ENCODE data around the gene FUNDC1. TPM values are rescaled to one million over a fixed set of nuclear protein-coding genes. Genes with fewer than 3 reads are reported as not detected.
A peak's percentile ranks its signal among the peaks of the same experiment; 100 is the strongest.

The FUNDC1 gene, protein sequence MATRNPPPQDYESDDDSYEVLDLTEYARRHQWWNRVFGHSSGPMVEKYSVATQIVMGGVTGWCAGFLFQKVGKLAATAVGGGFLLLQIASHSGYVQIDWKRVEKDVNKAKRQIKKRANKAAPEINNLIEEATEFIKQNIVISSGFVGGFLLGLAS
- 10 to 100 TPM; 11.6 to 11.9 TPM for total RNA-seq

GRCh38 chrX:44542567-44543325 is at the start of gene FUNDC1:
FUNDC1 (minus strand) TSS chrX:44542859; CDS start chrX:44542832, 27 bp downstream.
- TF ChIP-seq CTCF (IDR thresholded peaks at IDR 0.05): no peak
- Mint-ChIP-seq H3K4me1 (ENCODE audit: low read depth) (peaks cover 19% of the 10 kb centered on the region), H3K27me3 (no peaks in the 10 kb centered on the region), H3K9me3 (no peaks in the 10 kb centered on the region), H3K4me3 (peak within 1 kb of the TSS; percentile 84), H3K27ac (peak within 1 kb of the TSS; percentile 86), H3K36me3 (ENCODE audit: low read depth) (peaks cover 4% of the 10 kb centered on the region)
- CTCF ChIA-PET: no interaction called here
- peak; percentile 98 for ATAC-seq
- intact Hi-C loops (cut with micrococcal nuclease): no loop called here
- POLR2A ChIA-PET: interaction anchor here (0.6 kb wide), 1 partner anchor 304 kb away, joined by 3 read pairs; no protein-coding TSS in a partner anchor
- DNase-seq: peak; percentile 91

DNA sequence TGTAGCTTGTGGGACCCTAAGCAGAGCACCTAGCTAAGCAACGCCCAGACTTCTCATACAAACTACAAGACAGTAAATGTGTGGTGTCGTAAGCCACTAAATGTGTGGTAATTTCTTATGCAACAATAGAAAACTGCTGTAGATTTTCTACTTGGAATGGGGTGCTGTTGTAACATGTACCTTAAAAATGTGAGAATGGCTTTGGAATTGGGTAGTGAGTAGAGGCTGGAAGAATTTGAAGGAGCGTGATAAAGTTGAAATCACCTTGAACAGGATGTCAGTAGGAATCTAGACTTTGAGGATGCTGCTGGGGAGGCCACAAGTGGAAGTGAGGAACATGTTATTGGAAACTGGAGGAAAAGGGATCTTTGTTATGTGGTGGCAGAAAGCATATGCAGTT is 43.2 kb upstream of the FUNDC1 start:
- no peaks in the 10 kb centered on the region for H3K27me3 Mint-ChIP-seq
- DNase-seq (no peak), ATAC-seq (no peak)
- no peaks in the 10 kb centered on the region for H3K9me3 Mint-ChIP-seq
- H3K4me1 Mint-ChIP-seq (ENCODE audit: low read depth): no peaks in the 10 kb centered on the region
- H3K27ac Mint-ChIP-seq: no peak overlapping the region
- H3K4me3 Mint-ChIP-seq: no peak overlapping the region
- ChIA-PET POLR2A (no interaction called here), CTCF (no interaction called here)
- intact Hi-C loops (cut with micrococcal nuclease): no loop called here
- TF ChIP-seq CTCF (IDR thresholded peaks at IDR 0.05): no peak
- no peaks in the 10 kb centered on the region for H3K36me3 Mint-ChIP-seq (ENCODE audit: low read depth)

GRCh38 chrX:44580466-44580865 is 37.8 kb upstream of the FUNDC1 start:
- no peak overlapping the region for H3K27ac Mint-ChIP-seq
- no peak for TF ChIP-seq CTCF (IDR thresholded peaks at IDR 0.05)
- H3K4me3 Mint-ChIP-seq: no peak overlapping the region
- ATAC-seq: no peak
- H3K4me1 Mint-ChIP-seq (ENCODE audit: low read depth): no peaks in the 10 kb centered on the region
- H3K27me3 Mint-ChIP-seq: no peaks in the 10 kb centered on the region
- H3K9me3 Mint-ChIP-seq: no peaks in the 10 kb centered on the region
- no peak for DNase-seq
- intact Hi-C loops (cut with micrococcal nuclease): no loop called here
- no peaks in the 10 kb centered on the region for H3K36me3 Mint-ChIP-seq (ENCODE audit: low read depth)
- CTCF ChIA-PET: no interaction called here
- POLR2A ChIA-PET: no interaction called here

DNA sequence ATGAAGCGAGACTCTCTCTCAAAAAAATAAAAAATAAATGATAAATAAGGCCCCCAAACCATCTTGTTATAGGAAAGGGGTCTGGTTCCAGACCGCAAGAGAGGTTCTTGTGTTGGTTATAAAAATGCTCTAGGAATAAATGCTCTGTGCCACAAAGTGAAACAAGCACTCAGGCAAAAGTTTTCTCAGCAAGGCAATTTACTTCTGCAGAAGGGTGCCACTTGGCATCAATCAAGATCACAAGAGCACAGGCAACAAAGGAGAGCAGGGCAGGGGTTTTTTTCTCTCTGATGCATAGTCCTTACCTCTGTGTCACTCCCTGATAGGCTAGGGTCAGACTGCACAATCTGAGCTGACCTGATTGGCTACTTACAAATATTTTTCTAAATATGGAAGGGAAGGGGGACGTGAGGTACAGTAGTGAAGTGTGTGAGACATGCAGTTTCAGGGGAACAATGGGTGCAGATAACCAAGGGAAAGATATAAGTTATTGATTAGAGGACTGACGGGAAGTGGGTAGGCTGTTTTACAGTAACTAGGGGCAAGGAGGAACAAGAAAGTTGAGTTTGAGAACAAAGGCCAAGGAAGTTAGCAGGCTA is 29.8 kb upstream of the FUNDC1 start:
- intact Hi-C loops (cut with micrococcal nuclease): no loop called here
- Mint-ChIP-seq H3K27ac (no peak overlapping the region), H3K9me3 (peaks cover 13% of the 10 kb centered on the region), H3K27me3 (no peaks in the 10 kb centered on the region), H3K36me3 (ENCODE audit: low read depth) (no peaks in the 10 kb centered on the region), H3K4me3 (no peak overlapping the region), H3K4me1 (ENCODE audit: low read depth) (no peaks in the 10 kb centered on the region)
- TF ChIP-seq CTCF (IDR thresholded peaks at IDR 0.05): no peak
- DNase-seq (no peak), ATAC-seq (no peak)
- ChIA-PET POLR2A (no interaction called here), CTCF (no interaction called here)

DNA sequence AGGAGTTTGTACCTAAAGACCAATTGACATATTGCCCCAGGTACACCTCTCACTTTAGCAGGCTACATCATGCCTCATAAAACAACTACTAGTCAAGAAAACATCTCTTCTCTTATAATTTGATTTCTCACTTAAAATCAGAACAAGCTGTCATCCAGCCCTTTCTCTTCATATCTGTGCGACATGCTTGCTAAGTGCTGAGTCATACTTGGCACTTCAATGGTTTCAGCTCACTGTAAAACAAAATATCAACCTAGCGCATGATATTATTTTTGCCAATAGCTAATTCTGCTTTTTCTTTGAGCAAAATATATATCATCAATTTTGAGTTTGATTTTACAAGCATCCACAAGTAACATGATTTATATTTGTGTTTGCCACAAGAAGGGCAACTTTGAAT is 27.9 kb upstream of the FUNDC1 start:
- Mint-ChIP-seq H3K27ac (no peak overlapping the region), H3K36me3 (ENCODE audit: low read depth) (no peaks in the 10 kb centered on the region), H3K4me1 (ENCODE audit: low read depth) (no peaks in the 10 kb centered on the region), H3K9me3 (peaks cover 14% of the 10 kb centered on the region), H3K27me3 (no peaks in the 10 kb centered on the region), H3K4me3 (no peak overlapping the region)
- no peak for ATAC-seq
- ChIA-PET CTCF (no interaction called here), POLR2A (no interaction called here)
- TF ChIP-seq CTCF (IDR thresholded peaks at IDR 0.05): no peak
- intact Hi-C loops (cut with micrococcal nuclease): no loop called here
- DNase-seq: no peak
